Testis (tissue), 2 donors: ENCODE measurements around the gene COX7A1.
"Not testable (repeated sequence)": the region's sequence is repeated elsewhere in the genome, so short reads cannot be mapped to it uniquely, and the experiment has no call there.

Experiments
- POLR2A ChIP-seq: fragments of 450-650 bp; IDR thresholded peaks from one replicate; pipeline ENCODE4 v1.6.1; 2017; ENCODE audit warnings: antibody characterized with exemption, mild to moderate bottlenecking, moderate library complexity
- TF ChIP-seq, protein P1 (sequence below), 3 experiments: fragments of 450-650 bp in 2 of 3; fragments of 200-600 bp in 1 of 3; sonication (generic) in 1 of 3; IDR thresholded peaks; one replicate each; pipeline ENCODE4 v1.5.1; 2016 to 2019; ENCODE audit warnings: antibody characterized with exemption in 3 of 3, mild to moderate bottlenecking in 2 of 3, moderate library complexity in 1 of 3

GRCh38 chr19:36173846-36174245 is 21.6 kb upstream of the COX7A1 start:
- not testable (repeated sequence) for TF ChIP-seq POLR2A
- TF ChIP-seq, protein P1, sequence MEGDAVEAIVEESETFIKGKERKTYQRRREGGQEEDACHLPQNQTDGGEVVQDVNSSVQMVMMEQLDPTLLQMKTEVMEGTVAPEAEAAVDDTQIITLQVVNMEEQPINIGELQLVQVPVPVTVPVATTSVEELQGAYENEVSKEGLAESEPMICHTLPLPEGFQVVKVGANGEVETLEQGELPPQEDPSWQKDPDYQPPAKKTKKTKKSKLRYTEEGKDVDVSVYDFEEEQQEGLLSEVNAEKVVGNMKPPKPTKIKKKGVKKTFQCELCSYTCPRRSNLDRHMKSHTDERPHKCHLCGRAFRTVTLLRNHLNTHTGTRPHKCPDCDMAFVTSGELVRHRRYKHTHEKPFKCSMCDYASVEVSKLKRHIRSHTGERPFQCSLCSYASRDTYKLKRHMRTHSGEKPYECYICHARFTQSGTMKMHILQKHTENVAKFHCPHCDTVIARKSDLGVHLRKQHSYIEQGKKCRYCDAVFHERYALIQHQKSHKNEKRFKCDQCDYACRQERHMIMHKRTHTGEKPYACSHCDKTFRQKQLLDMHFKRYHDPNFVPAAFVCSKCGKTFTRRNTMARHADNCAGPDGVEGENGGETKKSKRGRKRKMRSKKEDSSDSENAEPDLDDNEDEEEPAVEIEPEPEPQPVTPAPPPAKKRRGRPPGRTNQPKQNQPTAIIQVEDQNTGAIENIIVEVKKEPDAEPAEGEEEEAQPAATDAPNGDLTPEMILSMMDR (IDR thresholded peaks at IDR 0.05), result not testable (repeated sequence)
